GM23338 (cell line): Measurements from ENCODE around the gene ADGRV1.

Experiments
- CREB1 ChIP-seq: fragments of 250-450 bp; sonication (Bioruptor Pico); IDR thresholded peaks from 2 replicates; pipeline ENCODE4 v1.5.0; 2020; ENCODE audit warnings: low read depth, mild to moderate bottlenecking, moderate library complexity
- EZH2 ChIP-seq: fragments of 200-600 bp; sonication (generic); IDR thresholded peaks from one replicate; pipeline ENCODE4 v1.8.0; 2017; ENCODE audit warnings: antibody characterized with exemption, mild to moderate bottlenecking, low read depth; ENCODE audit not compliant: unreplicated experiment
- EZH2phosphoT487 ChIP-seq: fragments of 200-600 bp; sonication (generic); IDR thresholded peaks from one replicate; pipeline ENCODE4 v1.8.1; 2018; ENCODE audit warnings: antibody characterized with exemption; ENCODE audit not compliant: unreplicated experiment
- NANOG ChIP-seq: IDR thresholded peaks from 2 replicates; pipeline ENCODE4 v1.6.1; 2016; ENCODE audit warnings: antibody characterized with exemption, borderline replicate concordance
- POLR2AphosphoS5 ChIP-seq: IDR thresholded peaks from 2 replicates; pipeline ENCODE4 v1.6.1; 2016; ENCODE audit warnings: antibody characterized with exemption, low read depth
- STAT1 ChIP-seq: IDR thresholded peaks from one replicate; pipeline ENCODE4 v1.6.1; 2016; ENCODE audit warnings: antibody characterized with exemption; ENCODE audit not compliant: unreplicated experiment
- ZNF331 ChIP-seq: fragments of 250-450 bp; sonication (Bioruptor Pico); IDR thresholded peaks from 2 replicates; pipeline ENCODE4 v1.5.0; 2020; ENCODE audit warnings: low read depth, mild to moderate bottlenecking, moderate library complexity
- TF ChIP-seq, protein P1 (sequence below), 2 experiments: fragments of 200-600 bp in 1 of 2; sonication (generic) in 1 of 2; conservative IDR thresholded peaks; 2 replicates each; pipeline versions ENCODE4 v1.5.1 to v1.6.1; 2016 to 2017; ENCODE audit warnings: antibody characterized with exemption in 2 of 2, low read depth in 2 of 2, mild to moderate bottlenecking in 2 of 2, moderate library complexity in 1 of 2
- TF ChIP-seq, protein P2 (sequence below): IDR thresholded peaks from one replicate; pipeline ENCODE4 v1.6.1; 2018; ENCODE audit warnings: antibody characterized with exemption; ENCODE audit not compliant: unreplicated experiment

DNA sequence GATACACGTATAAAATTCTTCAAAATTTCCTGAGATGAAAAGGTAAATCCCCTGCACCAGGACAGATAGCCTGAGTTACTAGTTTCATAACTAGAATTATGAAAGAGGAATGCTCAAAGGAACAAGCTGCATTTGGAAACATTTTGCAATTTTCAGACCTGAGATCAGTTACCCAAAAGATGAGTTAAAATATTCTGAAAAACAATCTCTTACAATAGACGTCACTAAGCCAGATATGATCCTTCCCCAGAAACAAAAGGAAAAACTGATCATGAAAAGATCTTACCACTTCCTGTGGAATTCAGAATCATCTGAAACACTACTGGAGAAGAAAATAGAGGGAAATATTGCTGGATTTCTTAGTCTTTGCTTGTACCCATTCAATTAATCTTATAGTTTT, 619.9 kb downstream of the ADGRV1 start:
- TF ChIP-seq, protein P1, sequence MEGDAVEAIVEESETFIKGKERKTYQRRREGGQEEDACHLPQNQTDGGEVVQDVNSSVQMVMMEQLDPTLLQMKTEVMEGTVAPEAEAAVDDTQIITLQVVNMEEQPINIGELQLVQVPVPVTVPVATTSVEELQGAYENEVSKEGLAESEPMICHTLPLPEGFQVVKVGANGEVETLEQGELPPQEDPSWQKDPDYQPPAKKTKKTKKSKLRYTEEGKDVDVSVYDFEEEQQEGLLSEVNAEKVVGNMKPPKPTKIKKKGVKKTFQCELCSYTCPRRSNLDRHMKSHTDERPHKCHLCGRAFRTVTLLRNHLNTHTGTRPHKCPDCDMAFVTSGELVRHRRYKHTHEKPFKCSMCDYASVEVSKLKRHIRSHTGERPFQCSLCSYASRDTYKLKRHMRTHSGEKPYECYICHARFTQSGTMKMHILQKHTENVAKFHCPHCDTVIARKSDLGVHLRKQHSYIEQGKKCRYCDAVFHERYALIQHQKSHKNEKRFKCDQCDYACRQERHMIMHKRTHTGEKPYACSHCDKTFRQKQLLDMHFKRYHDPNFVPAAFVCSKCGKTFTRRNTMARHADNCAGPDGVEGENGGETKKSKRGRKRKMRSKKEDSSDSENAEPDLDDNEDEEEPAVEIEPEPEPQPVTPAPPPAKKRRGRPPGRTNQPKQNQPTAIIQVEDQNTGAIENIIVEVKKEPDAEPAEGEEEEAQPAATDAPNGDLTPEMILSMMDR (conservative IDR thresholded peaks at IDR 0.05; ENCODE audit: low read depth in 2 of 2), result no peak
- TF ChIP-seq EZH2 (no peak), NANOG (no peak), POLR2AphosphoS5 (no peak), EZH2phosphoT487 (no peak), CREB1 (no peak), ZNF331 (no peak), STAT1 (no peak)
- TF ChIP-seq, protein P2, sequence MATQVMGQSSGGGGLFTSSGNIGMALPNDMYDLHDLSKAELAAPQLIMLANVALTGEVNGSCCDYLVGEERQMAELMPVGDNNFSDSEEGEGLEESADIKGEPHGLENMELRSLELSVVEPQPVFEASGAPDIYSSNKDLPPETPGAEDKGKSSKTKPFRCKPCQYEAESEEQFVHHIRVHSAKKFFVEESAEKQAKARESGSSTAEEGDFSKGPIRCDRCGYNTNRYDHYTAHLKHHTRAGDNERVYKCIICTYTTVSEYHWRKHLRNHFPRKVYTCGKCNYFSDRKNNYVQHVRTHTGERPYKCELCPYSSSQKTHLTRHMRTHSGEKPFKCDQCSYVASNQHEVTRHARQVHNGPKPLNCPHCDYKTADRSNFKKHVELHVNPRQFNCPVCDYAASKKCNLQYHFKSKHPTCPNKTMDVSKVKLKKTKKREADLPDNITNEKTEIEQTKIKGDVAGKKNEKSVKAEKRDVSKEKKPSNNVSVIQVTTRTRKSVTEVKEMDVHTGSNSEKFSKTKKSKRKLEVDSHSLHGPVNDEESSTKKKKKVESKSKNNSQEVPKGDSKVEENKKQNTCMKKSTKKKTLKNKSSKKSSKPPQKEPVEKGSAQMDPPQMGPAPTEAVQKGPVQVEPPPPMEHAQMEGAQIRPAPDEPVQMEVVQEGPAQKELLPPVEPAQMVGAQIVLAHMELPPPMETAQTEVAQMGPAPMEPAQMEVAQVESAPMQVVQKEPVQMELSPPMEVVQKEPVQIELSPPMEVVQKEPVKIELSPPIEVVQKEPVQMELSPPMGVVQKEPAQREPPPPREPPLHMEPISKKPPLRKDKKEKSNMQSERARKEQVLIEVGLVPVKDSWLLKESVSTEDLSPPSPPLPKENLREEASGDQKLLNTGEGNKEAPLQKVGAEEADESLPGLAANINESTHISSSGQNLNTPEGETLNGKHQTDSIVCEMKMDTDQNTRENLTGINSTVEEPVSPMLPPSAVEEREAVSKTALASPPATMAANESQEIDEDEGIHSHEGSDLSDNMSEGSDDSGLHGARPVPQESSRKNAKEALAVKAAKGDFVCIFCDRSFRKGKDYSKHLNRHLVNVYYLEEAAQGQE, result no peak
